Stimulated activated CD4-positive, alpha-beta T cell treated with anti-CD3 and anti-CD28 coated beads, Interleukin-2, amount 100 ng/mL, for 48 hours (primary cell): Measurements from ENCODE around the gene PCDH7.

Experiments
- DNase-seq, 2 donors: peaks; one replicate each; pipeline ENCODE4 v3.0.0-alpha.2; 2020

The PCDH7 gene, protein sequence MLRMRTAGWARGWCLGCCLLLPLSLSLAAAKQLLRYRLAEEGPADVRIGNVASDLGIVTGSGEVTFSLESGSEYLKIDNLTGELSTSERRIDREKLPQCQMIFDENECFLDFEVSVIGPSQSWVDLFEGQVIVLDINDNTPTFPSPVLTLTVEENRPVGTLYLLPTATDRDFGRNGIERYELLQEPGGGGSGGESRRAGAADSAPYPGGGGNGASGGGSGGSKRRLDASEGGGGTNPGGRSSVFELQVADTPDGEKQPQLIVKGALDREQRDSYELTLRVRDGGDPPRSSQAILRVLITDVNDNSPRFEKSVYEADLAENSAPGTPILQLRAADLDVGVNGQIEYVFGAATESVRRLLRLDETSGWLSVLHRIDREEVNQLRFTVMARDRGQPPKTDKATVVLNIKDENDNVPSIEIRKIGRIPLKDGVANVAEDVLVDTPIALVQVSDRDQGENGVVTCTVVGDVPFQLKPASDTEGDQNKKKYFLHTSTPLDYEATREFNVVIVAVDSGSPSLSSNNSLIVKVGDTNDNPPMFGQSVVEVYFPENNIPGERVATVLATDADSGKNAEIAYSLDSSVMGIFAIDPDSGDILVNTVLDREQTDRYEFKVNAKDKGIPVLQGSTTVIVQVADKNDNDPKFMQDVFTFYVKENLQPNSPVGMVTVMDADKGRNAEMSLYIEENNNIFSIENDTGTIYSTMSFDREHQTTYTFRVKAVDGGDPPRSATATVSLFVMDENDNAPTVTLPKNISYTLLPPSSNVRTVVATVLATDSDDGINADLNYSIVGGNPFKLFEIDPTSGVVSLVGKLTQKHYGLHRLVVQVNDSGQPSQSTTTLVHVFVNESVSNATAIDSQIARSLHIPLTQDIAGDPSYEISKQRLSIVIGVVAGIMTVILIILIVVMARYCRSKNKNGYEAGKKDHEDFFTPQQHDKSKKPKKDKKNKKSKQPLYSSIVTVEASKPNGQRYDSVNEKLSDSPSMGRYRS (N-terminal part only)

GRCh38 chr4:30720021-30720660, at the start of gene PCDH7:
PCDH7 (plus strand) TSS chr4:30720369; CDS start chr4:30721423, 1,054 bp downstream.
- no peak for DNase-seq

DNA sequence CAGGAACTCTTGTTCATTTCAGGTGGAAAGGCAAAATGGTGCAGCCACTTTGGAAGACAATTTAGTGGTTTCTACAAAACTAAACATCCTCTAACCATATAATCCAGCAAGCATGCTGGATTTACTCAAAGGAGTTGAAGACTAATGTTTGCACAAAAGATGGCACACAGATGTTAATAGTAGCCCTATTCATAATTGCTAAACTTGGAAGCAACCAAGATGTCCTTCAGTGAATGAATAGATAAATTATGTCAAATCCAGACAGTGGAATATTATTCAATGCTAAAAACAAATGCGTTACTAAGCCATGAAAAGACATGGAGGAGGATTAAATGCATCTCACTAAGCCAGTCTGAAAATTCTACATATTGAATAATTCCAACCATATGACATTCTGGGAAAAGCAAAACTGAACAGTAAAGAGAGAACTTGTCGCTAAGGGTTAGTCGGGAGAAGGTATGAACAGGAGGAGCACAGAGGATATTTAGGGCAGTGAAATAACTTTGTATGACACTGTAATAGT, 48.2 kb upstream of the PCDH7 start:
- no peak for DNase-seq

- DNase-seq, result no peak
These were observed 24.0 kb upstream of the PCDH7 start for GRCh38 chr4:30696191-30696590.

DNA sequence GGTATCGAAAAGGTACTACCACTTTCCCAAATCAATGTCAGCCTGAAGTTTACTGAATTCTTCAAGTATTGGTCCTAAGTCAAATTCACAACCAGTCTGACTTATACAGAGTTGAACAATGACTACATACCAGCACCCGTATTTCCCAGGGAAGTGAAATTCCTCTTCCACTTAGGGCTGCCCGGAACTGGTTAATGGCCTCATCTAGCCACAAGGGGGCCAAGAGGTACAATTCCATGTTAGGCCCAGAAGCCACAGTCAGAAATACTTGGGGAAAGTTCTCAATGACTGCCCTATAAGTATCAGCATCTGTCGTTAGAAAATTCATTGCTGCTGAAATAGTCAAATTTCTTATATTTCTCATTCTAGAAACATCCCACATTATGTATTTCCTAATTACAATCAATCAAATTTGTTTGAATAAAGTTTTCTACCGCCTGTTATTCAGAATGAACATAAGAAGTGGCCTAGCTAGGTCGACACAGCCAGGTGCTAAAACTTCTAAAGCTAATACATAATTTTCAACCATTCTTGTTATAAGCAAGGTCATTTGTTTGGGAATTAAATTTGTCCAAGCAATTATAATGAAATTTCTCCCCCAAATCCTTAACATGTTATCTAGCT, 5.6 kb upstream of the PCDH7 start:
- DNase-seq, result no peak

DNA sequence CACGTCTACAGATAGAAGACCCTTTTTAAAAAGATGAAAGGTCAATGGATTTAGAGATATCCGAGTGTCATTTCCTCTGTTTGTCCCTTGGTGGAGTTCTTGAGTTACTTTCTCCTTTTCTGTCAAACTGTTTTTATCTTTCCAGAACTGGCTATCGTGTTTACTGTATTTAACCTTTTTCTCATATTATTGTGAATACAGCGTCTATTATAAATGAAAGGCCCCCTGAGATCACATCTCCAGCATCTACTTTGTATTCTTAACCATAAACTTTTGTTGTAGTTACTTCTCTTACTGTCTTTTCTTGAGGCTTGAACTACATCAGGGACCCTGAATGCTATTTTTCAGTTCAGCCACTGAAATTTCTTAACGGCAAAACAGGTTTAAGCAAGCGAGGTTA, 4.0 kb upstream of the PCDH7 start:
- DNase-seq, result no peak

GRCh38 chr4:30716681-30717207, 3.4 kb upstream of the PCDH7 start:
- no peak for DNase-seq

GRCh38 chr4:30717208-30718020, 2.8 kb upstream of the PCDH7 start:
- no peak for DNase-seq

DNA sequence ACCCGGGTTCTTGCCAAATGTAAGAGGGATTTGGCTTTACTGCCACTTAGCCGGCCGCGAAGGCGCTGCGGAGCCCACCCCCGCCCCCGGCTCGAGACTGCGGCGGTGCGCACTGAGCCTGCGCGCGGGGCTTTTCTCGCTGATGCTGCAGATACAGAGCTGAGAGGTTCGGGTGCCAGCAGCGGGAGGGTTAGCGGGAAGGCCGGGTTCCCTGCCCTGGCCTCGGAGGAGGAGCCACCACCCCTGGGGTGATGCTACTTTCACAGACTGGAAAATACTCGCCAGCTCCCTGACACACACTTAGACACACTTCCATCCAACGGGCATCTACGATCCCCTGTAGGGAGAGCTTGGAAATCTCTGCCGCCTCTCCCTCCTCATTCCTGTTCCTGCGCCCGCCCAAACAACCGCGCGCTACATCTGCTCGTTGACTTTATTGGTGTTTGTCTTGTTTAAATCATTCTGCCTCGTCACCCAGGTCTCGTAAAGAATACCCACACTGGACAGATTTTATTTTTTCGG, 2.1 kb upstream of the PCDH7 start:
- DNase-seq, result no peak

DNA sequence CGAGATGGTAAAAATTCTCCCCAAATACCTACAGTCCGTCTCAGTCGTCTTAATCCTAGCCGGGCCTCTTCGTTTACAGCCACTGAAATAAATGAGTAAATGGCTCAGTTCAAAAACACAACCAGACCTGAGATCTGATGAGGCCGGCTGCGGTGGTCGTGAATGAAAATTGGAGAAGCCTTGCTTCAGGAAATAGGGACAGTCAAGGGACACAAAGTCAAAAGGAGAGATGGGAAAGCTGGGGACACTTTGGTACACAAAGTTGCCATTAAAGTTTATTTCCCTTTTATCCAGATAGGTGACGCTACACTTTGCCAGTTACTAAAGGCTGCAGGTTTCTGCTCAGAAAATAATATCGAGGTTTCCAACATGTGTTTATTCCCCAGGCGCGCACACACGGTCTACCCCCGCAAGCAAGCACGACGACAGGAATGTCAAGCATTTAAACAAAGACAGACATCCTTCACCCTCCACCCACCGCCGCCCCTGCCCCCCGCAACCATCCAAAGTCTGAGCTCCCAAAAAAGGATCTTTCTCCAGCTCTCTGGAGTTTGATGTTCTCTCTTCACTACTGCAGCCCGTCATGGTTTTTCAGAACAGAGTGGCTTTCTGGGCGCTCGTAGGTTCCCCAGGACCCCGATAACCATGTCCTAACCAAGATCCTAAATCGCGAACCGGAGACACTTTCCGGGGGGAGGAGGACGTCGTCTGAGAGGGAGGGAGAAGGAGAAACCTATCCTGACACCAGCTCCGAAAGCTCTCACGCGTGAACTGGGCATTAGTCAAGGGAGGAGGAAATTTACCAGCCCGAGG, 1.3 kb upstream of the PCDH7 start:
- DNase-seq, result no peak

DNA sequence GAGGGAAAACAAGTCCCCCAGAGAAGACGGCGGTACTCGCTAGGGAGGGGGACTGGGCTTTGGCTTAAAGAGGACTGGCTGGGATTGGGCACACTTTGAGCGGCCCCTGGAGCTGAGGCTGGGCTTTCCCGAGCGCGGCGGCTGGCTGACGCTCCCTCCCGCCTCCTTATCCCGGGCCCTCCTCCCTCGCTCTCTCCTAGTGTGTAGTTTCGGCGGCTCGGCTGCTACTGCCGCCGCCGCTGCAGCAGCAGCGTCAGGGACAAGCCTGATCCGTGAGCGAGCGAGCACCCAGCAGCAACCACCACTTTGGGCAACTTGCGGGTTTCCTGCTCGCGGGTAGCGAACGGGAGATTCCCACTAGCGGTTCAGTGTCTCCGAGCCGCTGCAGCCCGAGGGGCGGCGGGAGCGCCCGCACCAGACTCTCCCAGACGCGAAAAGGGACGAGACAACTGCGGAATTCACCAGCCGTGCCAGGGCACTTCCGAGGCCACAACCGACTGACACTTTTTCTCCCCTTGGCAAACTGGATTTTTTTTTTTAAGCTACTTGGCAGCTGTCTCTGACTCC, 632 bp upstream of the PCDH7 start:
- DNase-seq, result no peak

DNA sequence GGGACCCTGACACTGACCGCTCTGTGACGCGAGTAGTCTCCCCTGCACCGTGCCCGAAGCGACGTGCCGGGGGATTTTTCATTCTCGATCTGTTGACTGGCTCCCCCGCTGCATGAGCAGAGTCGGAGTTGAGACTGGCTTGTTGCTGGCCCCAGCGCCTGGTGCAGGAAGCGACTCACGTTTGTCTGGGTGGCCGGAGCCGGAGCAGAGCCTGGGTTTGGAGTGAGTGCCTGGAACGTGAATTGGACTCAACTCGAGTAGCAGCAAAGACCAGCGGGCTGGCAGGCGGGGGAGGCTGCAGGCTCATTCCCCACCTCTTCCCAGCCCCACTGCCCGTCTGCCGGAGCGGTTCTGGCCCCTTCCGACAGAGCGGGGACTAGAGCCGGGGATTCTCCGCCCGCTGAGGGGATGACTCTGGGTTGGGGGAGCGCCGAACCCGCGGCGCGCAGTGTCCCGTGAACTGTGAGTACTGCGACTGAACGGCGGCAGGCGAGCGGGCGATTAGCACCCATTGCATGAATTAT, 554 bp downstream of the PCDH7 start:
- DNase-seq, result no peak

- DNase-seq, result no peak
These were observed 1.3 kb downstream of the PCDH7 start for GRCh38 chr4:30721185-30722091.

- DNase-seq, result no peak
These were observed 1.9 kb downstream of the PCDH7 start for GRCh38 chr4:30722092-30722358.

DNA sequence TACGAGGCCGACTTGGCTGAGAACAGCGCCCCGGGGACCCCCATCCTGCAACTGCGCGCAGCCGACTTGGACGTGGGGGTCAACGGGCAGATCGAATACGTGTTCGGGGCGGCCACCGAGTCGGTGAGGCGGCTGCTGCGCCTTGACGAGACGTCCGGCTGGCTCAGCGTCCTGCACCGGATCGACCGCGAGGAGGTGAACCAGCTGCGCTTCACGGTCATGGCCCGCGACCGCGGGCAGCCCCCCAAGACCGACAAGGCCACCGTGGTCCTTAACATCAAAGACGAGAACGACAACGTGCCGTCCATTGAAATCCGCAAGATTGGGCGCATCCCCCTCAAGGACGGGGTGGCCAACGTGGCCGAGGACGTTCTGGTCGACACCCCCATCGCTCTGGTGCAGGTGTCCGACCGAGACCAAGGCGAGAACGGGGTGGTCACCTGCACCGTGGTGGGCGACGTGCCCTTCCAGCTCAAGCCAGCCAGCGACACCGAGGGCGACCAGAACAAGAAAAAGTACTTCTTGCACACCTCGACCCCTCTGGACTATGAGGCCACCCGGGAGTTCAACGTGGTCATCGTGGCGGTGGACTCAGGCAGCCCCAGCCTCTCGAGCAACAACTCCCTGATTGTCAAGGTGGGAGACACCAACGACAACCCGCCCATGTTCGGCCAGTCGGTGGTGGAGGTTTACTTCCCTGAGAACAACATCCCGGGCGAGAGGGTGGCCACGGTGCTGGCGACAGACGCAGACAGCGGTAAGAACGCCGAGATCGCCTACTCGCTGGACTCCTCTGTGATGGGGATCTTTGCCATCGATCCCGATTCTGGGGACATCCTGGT, 2.4 kb downstream of the PCDH7 start:
- no peak for DNase-seq

DNA sequence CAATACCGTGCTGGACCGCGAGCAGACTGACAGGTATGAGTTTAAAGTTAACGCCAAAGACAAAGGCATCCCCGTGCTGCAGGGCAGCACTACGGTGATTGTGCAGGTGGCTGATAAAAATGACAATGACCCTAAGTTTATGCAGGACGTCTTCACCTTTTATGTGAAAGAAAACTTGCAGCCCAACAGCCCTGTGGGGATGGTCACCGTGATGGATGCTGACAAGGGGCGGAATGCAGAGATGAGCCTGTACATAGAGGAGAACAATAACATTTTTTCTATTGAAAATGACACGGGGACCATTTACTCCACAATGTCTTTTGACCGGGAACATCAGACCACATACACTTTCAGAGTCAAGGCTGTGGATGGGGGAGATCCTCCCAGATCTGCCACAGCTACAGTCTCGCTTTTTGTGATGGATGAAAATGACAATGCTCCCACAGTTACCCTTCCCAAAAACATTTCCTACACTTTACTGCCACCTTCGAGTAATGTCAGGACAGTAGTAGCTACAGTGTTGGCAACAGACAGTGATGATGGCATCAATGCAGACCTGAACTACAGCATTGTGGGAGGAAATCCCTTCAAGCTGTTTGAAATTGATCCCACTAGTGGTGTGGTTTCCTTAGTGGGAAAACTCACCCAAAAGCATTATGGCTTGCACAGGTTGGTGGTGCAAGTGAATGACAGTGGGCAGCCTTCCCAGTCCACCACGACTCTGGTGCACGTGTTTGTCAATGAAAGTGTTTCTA, 3.2 kb downstream of the PCDH7 start:
- no peak for DNase-seq

- no peak for DNase-seq
These were observed 4.1 kb downstream of the PCDH7 start for GRCh38 chr4:30724247-30724646.

- no peak for DNase-seq
These were observed 5.4 kb downstream of the PCDH7 start for GRCh38 chr4:30725562-30725961.
